ENCODE data around the gene DACT3. TPM values are rescaled to one million over a fixed set of nuclear protein-coding genes. Genes with fewer than 3 reads are reported as not detected.
A peak's percentile ranks its signal among the peaks of the same experiment; 100 is the strongest.

The DACT3 gene
- total RNA-seq, 1 donor from 2014 or later = 18.3 TPM

GRCh38 chr19:46608581-46609345, 52.2 kb downstream of the DACT3 start:
- H3K4me1 ChIP-seq = peaks cover 37% of the 10 kb centered on the region
- peaks cover 45% of the 10 kb centered on the region for H3K36me3 ChIP-seq
- no peak for TF ChIP-seq CTCF (IDR thresholded peaks at IDR 0.05; ENCODE audit: borderline replicate concordance)
- intact Hi-C loops (cut with micrococcal nuclease) = no loop called here
- H3K9me3 ChIP-seq (replicated peaks) = no peaks in the 10 kb centered on the region
- H3K4me3 ChIP-seq = no peak overlapping the region
- DNase-seq = peak; percentile 11
- H3K27ac ChIP-seq (replicated peaks) = no peak overlapping the region
- no peaks in the 10 kb centered on the region for H3K27me3 ChIP-seq (ENCODE audit: low read depth)

GRCh38 chr19:46608178-46608577, 52.8 kb downstream of the DACT3 start:
- Histone ChIP-seq H3K27ac (replicated peaks) (no peak overlapping the region), H3K4me1 (peaks cover 42% of the 10 kb centered on the region), H3K4me3 (no peak overlapping the region), H3K36me3 (peaks cover 45% of the 10 kb centered on the region), H3K9me3 (replicated peaks) (no peaks in the 10 kb centered on the region), H3K27me3 (ENCODE audit: low read depth) (no peaks in the 10 kb centered on the region)
- no peak for TF ChIP-seq CTCF (IDR thresholded peaks at IDR 0.05; ENCODE audit: borderline replicate concordance)
- DNase-seq = no peak
- intact Hi-C loops (cut with micrococcal nuclease) = no loop called here

DNA sequence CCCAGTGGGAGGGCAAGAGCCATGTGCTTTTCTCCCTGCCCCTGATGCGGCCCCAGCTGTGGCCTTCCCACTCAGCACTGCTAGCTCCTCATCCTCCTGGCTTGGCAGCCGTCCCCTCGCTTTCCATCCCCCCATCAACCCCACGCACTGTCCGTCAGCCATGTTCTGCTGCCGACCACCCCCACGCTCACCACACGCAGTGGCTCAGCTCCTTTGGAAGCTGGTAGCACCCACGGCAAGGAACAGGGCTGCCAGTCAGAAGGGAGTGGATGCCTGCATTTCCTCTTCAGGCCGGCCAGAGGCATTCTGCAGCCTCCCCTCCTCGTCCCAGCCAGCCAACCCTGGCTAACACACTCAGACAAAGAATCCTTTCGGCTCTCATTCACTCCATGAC, 53.5 kb downstream of the DACT3 start:
- no peaks in the 10 kb centered on the region for H3K27me3 ChIP-seq (ENCODE audit: low read depth)
- no peaks in the 10 kb centered on the region for H3K9me3 ChIP-seq (replicated peaks)
- intact Hi-C loops (cut with micrococcal nuclease) = no loop called here
- DNase-seq = no peak
- H3K36me3 ChIP-seq = peaks cover 45% of the 10 kb centered on the region
- peak overlapping the region; percentile 16 for H3K27ac ChIP-seq (replicated peaks)
- H3K4me1 ChIP-seq = peaks cover 50% of the 10 kb centered on the region
- no peak overlapping the region for H3K4me3 ChIP-seq
- TF ChIP-seq CTCF (IDR thresholded peaks at IDR 0.05; ENCODE audit: borderline replicate concordance) = no peak

GRCh38 chr19:46606681-46607447, 54.1 kb downstream of the DACT3 start:
- TF ChIP-seq CTCF (IDR thresholded peaks at IDR 0.05; ENCODE audit: borderline replicate concordance) = no peak
- Histone ChIP-seq H3K27me3 (ENCODE audit: low read depth) (no peaks in the 10 kb centered on the region), H3K4me1 (peaks cover 56% of the 10 kb centered on the region), H3K36me3 (peaks cover 45% of the 10 kb centered on the region), H3K4me3 (no peak overlapping the region), H3K9me3 (replicated peaks) (no peaks in the 10 kb centered on the region), H3K27ac (replicated peaks) (peak overlapping the region; percentile 16)
- intact Hi-C loops (cut with micrococcal nuclease) = no loop called here
- no peak for DNase-seq

GRCh38 chr19:46606019-46606418, 55.0 kb downstream of the DACT3 start:
- intact Hi-C loops (cut with micrococcal nuclease) = no loop called here
- Histone ChIP-seq H3K4me1 (peaks cover 63% of the 10 kb centered on the region), H3K36me3 (peaks cover 45% of the 10 kb centered on the region), H3K9me3 (replicated peaks) (no peaks in the 10 kb centered on the region), H3K4me3 (no peak overlapping the region), H3K27me3 (ENCODE audit: low read depth) (no peaks in the 10 kb centered on the region), H3K27ac (replicated peaks) (peak overlapping the region; percentile 47)
- no peak for DNase-seq
- no peak for TF ChIP-seq CTCF (IDR thresholded peaks at IDR 0.05; ENCODE audit: borderline replicate concordance)

All from left ventricle myocardium inferior (tissue), 1 donor.